Skeletal muscle tissue (tissue), 4 donors: Measurements from ENCODE around the gene PHKG1. TPM values are rescaled to one million over a fixed set of nuclear protein-coding genes. Genes with fewer than 3 reads are reported as not detected.
"Not testable (repeated sequence)": the region's sequence is repeated elsewhere in the genome, so short reads cannot be mapped to it uniquely, and the experiment has no call there.

Experiments
- H3K27ac ChIP-seq: one replicate; pipeline ENCODE4 v1.7.0; 2013; ENCODE audit warnings: mild to moderate bottlenecking, low read depth, low read length, inconsistent platforms
- H3K27me3 ChIP-seq, 3 donors: one replicate each; pipeline ENCODE4 v1.7.0; 2013; ENCODE audit warnings: low read length in 3 of 3; ENCODE audit not compliant: control insufficient read depth in 3 of 3, insufficient read depth in 3 of 3
- H3K36me3 ChIP-seq, 3 donors: one replicate each; pipeline ENCODE4 v1.7.0; 2013; ENCODE audit warnings: low read length in 3 of 3; ENCODE audit not compliant: control insufficient read depth in 3 of 3, insufficient read depth in 3 of 3
- H3K4me1 ChIP-seq, 3 donors: one replicate each; pipeline ENCODE4 v1.7.0; 2013; ENCODE audit warnings: low read length in 3 of 3, mild to moderate bottlenecking in 3 of 3; ENCODE audit not compliant: control insufficient read depth in 3 of 3, insufficient read depth in 3 of 3
- H3K4me3 ChIP-seq, 3 donors: one replicate each; pipeline ENCODE4 v1.7.0; 2013; ENCODE audit warnings: low read length in 3 of 3
- H3K9ac ChIP-seq, 3 donors: one replicate each; pipeline ENCODE4 v1.7.0; 2013; ENCODE audit warnings: low read length in 3 of 3, mild to moderate bottlenecking in 3 of 3, moderate library complexity in 2 of 3, low read depth in 1 of 3
- H3K9me3 ChIP-seq, 3 donors: one replicate each; pipeline ENCODE4 v1.7.0; 2013; ENCODE audit warnings: low read length in 3 of 3; ENCODE audit not compliant: control insufficient read depth in 3 of 3
- total RNA-seq: library from RNA; depleted of rRNA; stranded (reverse); fragments of >200 nt; gene quantifications from one replicate; pipeline ENCODE4 v1.2.3, GENCODE V29; 2014
- donor health status: Osteomylitis.

PHKG1 gene
- total RNA-seq, 1 donor from 2014 or later = 48.0 TPM

DNA sequence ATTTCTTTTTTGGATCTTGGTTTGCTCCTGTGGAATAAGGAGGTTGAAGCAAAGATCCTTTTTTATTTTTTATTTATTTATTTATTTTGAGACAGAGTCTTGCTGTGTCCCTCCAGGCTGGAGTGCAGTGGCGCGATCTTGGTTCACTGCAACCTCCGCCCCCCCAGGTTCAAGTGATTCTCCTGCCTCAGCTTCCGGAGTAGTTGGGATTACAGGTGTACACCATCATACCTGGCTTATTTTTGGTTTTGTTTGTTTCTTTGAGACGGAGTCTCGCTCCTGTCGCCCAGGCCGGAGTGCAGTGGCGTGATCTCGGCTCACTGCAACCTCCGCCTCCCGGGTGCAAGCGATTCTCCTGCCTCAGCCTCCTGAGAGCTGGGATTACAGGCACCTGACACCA is 26.4 kb downstream of the PHKG1 start:
- H3K27ac ChIP-seq, H3K4me1 ChIP-seq, H3K4me3 ChIP-seq, H3K27me3 ChIP-seq, H3K9me3 ChIP-seq, H3K9ac ChIP-seq: not testable (repeated sequence)
- peaks cover 15 to 34% (median 19%) of the 10 kb centered on the region in 3 donors for H3K36me3 ChIP-seq

DNA sequence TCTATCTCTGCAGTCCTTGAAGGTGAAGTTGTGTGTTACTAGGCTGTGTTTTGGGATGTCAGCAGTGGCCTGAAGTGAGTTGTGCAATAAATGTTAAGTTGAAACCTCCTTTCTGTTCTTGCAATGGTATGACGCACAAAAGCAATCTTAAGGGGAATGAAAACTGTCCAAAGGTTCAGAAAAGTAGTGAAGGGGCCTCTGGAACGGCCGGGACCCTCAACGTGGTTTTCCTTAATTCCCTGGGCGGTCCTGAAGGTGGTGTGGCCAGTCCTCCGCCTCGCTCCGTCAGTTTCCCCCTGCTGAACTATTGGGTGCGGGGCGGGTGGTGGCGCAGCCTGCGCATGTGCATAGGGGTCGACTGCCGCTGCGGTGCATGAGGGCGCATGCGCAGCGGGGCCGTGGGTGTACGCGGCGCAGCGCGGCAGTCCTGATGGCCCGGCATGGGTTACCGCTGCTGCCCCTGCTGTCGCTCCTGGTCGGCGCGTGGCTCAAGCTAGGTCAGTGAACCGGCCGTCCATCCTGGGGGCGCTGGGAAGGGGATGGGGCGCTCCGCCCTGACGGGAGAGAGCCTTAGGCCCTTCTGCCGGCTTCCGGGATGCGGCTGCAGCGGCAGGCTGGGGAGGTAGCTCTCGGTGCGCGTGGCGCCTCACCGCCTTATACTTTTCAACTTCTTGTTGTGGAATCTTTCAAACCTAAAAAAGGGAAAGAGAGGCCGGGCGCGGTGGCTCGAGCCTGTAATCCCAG is 28.7 kb downstream of the PHKG1 start, which contains the start of gene SUMF2:
Gene SUMF2 (plus strand): TSS at position 405 of the 744 bp plus-strand sequence. CDS start 26 bp downstream, at position 431.
- peaks cover 3 to 6% (median 4%) of the 10 kb centered on the region in 3 donors for H3K4me1 ChIP-seq
- H3K36me3 ChIP-seq = peaks cover 19 to 42% (median 35%) of the 10 kb centered on the region in 3 donors
- H3K9me3 ChIP-seq = no peaks in the 10 kb centered on the region
- H3K27ac ChIP-seq = peak within 1 kb of the TSS; percentile 85
- H3K27me3 ChIP-seq = no peaks in the 10 kb centered on the region
- H3K4me3 ChIP-seq = peak within 1 kb of the TSS; percentile 73 to 95 (median 93)
- peak within 1 kb of the TSS; percentile 82 to 91 (median 88) for H3K9ac ChIP-seq

DNA sequence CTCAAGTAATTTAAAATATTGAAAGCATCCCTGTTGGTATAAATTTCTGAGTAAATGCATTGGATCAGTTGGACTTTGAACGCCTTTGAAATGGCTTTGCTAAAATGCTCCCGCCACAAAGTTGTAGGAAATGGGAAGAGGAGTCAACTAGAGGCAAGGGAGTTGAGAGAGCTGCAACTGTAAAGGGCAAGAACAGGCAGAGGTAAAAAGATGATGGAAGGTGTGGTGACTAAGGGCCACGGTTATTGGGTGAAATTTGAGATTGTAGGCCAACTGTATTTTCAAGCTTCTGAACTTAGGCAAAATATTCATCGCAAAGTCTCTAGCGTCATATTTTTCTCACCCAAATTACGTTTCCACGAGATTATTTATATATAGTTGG is 29.3 kb downstream of the PHKG1 start:
- peak overlapping the region; percentile 85 for H3K27ac ChIP-seq
- no peaks in the 10 kb centered on the region for H3K9me3 ChIP-seq
- H3K36me3 ChIP-seq = peaks cover 17 to 44% (median 37%) of the 10 kb centered on the region in 3 donors
- H3K9ac ChIP-seq = peak overlapping the region; percentile 82 to 91 (median 88)
- H3K27me3 ChIP-seq = no peaks in the 10 kb centered on the region
- H3K4me3 ChIP-seq = peak overlapping the region; percentile 73 to 95 (median 93)
- H3K4me1 ChIP-seq = peaks cover 3 to 6% (median 4%) of the 10 kb centered on the region in 3 donors

DNA sequence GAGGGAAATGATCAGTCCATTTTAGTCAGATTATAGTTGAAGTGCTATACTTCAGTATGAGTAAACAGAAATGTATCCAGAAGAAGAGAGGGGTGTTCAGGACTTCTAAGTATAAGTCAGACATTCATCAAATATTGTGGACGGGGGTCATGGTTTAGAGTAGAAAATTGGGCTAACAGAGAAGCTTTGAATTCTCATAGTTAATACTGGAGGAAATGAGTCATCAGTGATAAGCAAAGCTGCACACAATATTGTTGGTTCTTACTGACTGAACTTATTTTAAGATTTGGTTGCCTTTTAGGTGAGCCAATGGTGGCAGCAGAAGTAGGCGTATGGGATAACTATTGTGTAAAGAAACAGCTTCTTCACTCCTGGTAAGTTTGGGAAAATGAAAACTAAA is 30.4 kb downstream of the PHKG1 start:
- H3K9ac ChIP-seq = no peak overlapping the region
- no peaks in the 10 kb centered on the region for H3K9me3 ChIP-seq
- H3K4me3 ChIP-seq = no peak overlapping the region
- H3K27ac ChIP-seq = no peak overlapping the region
- H3K27me3 ChIP-seq = no peaks in the 10 kb centered on the region
- peaks cover 3 to 6% (median 4%) of the 10 kb centered on the region in 3 donors for H3K4me1 ChIP-seq
- peaks cover 24 to 50% (median 48%) of the 10 kb centered on the region in 3 donors for H3K36me3 ChIP-seq

DNA sequence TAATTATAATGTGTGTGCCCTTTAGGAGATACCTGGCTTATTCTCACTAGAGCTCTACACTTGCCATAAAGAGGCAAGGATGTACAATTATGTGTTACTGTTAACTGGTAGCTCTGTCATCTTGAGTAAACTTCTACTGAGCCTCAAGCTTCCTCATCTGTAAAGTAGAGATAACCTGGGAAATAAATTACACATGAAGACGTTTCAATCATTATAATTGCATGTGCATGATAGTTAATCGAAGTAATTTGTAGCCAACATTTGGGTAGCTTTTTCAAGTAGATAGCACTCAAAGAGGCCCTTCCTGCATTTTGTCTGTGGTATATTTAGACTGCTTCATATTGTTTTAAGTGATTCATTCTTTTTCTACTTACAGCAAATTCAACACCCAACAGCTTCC is 38.8 kb downstream of the PHKG1 start:
- H3K27ac ChIP-seq = no peak overlapping the region
- H3K9ac ChIP-seq = no peak overlapping the region
- peaks cover 16 to 31% (median 21%) of the 10 kb centered on the region in 3 donors for H3K4me1 ChIP-seq
- no peak overlapping the region for H3K4me3 ChIP-seq
- H3K27me3 ChIP-seq = no peaks in the 10 kb centered on the region
- H3K36me3 ChIP-seq = peaks cover 29 to 50% (median 47%) of the 10 kb centered on the region in 3 donors
- no peaks in the 10 kb centered on the region for H3K9me3 ChIP-seq

DNA sequence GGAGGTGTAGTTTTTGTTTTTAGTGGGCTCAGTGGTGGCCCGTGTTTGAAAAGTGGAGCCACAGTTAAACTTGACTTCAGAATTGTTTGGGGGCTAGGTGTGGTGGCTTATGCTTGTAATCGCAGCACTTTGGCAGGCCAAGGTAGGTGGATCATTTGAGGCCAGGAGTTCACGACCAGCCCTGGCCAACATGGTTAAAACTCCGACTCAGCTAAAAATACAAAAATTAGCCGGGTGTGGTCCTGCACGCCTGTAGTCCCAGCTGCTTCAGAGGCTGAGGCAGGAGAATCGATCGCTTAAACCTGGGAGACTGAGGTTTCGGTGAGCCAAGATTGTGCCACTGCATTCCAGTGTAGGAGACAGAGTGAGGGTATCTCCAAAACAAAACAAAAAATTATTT is 39.4 kb downstream of the PHKG1 start:
- Histone ChIP-seq H3K27ac (no peak overlapping the region), H3K4me1 (peaks cover 16 to 31% (median 21%) of the 10 kb centered on the region in 3 donors), H3K36me3 (peaks cover 25 to 45% (median 41%) of the 10 kb centered on the region in 3 donors), H3K9ac (no peak overlapping the region), H3K27me3 (no peaks in the 10 kb centered on the region), H3K9me3 (no peaks in the 10 kb centered on the region), H3K4me3 (no peak overlapping the region)

DNA sequence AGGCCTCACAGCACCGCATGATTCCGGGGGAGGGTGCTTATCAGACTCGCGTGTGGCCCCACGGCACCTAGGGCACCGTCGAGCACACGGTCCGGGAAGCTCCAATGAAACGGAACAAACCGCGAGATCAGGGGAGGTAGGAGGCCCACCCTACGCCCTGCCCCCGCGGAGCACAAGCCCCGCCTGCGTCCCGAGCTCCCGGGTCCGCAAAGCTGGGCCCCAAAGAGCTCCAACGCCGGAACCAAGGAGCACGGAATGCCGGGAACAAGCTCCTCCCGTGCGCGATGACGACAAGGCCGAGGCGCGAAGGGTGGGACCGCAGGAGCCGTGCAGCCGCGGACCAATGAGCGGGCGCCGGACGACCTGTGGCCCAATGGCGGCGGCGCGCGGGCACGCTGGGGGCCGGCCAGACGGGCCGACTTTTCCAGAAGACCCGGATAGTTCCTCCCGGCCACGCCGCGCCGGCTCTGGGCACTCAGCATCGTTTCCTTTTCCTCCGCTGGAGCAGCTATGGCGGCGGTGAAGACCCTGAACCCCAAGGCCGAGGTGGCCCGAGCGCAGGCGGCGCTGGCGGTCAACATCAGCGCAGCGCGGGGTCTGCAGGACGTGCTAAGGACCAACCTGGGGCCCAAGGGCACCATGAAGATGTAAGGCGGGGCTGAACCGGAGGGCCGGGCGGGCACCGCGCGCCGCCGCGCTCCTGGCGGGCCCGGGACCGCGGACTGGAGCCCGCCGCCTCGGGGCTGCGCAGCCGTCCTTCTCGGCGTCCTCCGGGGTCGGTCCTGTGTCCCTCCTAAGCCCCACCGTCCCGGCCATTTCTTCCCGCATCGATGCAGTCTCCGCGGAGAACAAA is 41.2 kb downstream of the PHKG1 start, which contains the start of the genes CCT6A and PSPH:
Gene CCT6A (plus strand): TSS at position 427 of the 853 bp plus-strand sequence. CDS start 84 bp downstream, at position 511.
Gene PSPH (minus strand): TSS at position 106 of the 853 bp plus-strand sequence. CDS start 30,232 bp downstream, outside the sequence.
- H3K4me1 ChIP-seq = peaks cover 16 to 31% (median 21%) of the 10 kb centered on the region in 3 donors
- peak within 1 kb of the TSS; percentile 96 to 99 (median 99) for H3K4me3 ChIP-seq
- peaks cover 18 to 29% (median 27%) of the 10 kb centered on the region in 3 donors for H3K36me3 ChIP-seq
- no peaks in the 10 kb centered on the region for H3K9me3 ChIP-seq
- peak within 1 kb of the TSS; percentile 92 for H3K27ac ChIP-seq
- H3K27me3 ChIP-seq = no peaks in the 10 kb centered on the region
- H3K9ac ChIP-seq = peak within 1 kb of the TSS; percentile 97 to 98 (median 98)

DNA sequence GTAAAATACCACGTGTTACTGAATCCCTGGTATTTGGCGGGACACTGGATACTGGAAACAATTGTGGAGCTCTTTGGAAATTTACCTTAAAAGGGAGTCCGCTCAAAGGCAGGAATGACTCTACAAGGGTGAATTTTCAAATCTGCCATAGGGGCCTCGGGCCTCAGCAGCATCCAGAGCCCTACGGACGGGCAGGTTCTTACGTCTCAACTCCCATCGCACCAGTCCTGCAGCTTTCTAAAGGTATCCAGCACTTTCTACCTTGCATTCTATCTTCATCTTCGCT is 41.8 kb downstream of the PHKG1 start:
- H3K36me3 ChIP-seq = peaks cover 13 to 24% (median 22%) of the 10 kb centered on the region in 3 donors
- peak overlapping the region; percentile 92 for H3K27ac ChIP-seq
- peaks cover 16 to 31% (median 21%) of the 10 kb centered on the region in 3 donors for H3K4me1 ChIP-seq

DNA sequence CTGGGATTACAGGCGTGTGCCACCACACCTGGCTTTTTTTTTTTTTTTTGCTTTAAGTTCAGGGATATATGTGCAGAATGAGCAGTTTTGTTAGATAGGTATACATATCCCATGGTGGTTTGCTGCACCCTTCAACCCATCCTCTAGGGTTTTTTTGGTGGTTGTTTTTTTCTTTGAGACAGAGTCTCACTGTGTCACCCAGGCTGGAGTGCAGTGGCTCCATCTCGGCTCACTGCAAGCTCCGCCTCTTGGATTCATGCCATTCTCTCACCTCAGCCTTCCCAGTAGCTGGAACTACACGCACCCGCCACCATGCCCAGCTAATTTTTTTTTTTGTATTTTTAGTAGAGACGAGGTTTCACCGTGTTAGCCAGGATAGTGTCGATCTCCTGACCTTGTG is 44.0 kb downstream of the PHKG1 start:
- H3K4me1 ChIP-seq = peaks cover 16 to 31% (median 21%) of the 10 kb centered on the region in 3 donors
- H3K9ac ChIP-seq, H3K4me3 ChIP-seq, H3K27me3 ChIP-seq, H3K36me3 ChIP-seq, H3K27ac ChIP-seq, H3K9me3 ChIP-seq: not testable (repeated sequence)

More for the DNA sequence above, 41.8 kb downstream of the PHKG1 start:
- no peaks in the 10 kb centered on the region for H3K9me3 ChIP-seq
- H3K4me3 ChIP-seq = peak overlapping the region; percentile 96 to 99 (median 99)
- H3K9ac ChIP-seq = peak overlapping the region; percentile 97 to 98 (median 98)
- H3K27me3 ChIP-seq = no peaks in the 10 kb centered on the region
